H1 (cell line): Measurements from ENCODE around the gene OCSTAMP. TPM values are rescaled to one million over a fixed set of nuclear protein-coding genes. Genes with fewer than 3 reads are reported as not detected.

Source experiments
- SIN3A ChIP-seq, 2 experiments: IDR thresholded peaks in 1 of 2; conservative IDR thresholded peaks in 1 of 2; 2 replicates each; pipeline ENCODE4 v1.6.1; 2011 to 2012; ENCODE audit warnings: low read length in 2 of 2, improper control_type of control experiment in 1 of 2, low read depth in 1 of 2, mild to moderate bottlenecking in 1 of 2
- polyA plus RNA-seq, 7 experiments: library from polyadenylated mRNA; depleted of rRNA in 3 of 7; stranded (reverse) in 5 of 7; unstranded in 2 of 7; fragments of >200 nt in 5 of 7; fragments of 200-250 nt in 2 of 7; gene quantifications; 1 replicate in 5 of 7; 2 replicates in 1 of 7; 4 replicates in 1 of 7; pipeline versions ENCODE4 v1.2.1 to v1.2.3, GENCODE V29; 2011 to 2013; ENCODE audit warnings: missing spikeins in 2 of 7, mixed read lengths in 2 of 7
- total RNA-seq: library from RNA; stranded (reverse); fragmentation: NEBNext Ultra II Directional; extraction: Animal tissue kit (Norgen Biotek cat#: 25700); gene quantifications from 2 replicates; pipeline ENCODE4 v1.2.1, GENCODE V29; 2021

The OCSTAMP gene
- total and polyA plus RNA-seq, 2 of the 8 experiments (the other 6 are each of a cell fraction or from before 2014, with no cell fraction given) = 0.09 to 0.13 TPM

DNA sequence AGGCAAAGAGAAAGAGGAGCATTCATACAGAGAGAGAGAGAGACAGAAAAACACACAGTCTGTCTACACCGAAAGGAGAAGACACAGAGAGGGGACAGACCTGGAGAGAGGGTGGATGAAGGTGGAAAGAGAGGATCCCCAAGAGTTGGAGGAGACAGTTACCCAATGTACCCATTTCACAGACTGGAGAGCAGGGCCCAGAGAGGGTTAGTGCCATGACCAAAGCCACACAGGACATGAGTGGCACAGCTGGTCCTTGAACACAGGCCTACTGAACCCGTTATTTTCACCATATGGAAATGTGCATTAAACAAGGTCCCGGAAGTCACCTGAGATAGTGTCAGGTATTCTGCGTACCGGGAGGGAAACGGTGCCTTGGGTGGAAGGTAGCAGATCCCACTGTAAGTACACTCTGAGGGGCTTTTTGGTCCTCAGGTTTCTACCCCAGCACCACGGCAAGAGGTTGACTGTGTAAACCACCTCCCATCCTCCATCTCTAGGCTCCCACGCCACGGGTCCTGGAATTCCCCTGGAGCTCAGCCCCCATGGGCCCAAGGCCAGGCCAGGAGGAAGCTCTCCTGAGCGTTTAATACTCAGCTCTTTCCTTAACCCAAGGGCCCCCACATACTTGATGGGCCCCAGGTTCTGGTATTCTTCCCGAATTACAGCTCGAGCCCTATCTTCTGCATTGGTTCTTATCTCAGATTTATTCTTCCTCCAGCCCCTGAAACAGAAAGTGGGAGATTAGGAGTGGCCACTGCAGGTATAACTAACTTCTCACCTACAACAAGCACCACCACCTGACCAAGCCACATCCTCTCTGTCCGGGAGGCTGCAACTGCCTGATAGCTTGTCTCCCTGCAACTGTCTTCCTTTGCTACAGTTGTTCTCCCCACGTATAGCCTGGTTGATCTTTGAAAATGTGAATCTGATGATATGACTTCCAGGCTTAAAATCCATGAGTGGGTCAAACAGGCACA, 38.4 kb upstream of the OCSTAMP start (continued):
- TF ChIP-seq SIN3A (conservative IDR thresholded peaks at IDR 0.05 in 1 of 2, IDR thresholded peaks at IDR 0.05 in 1 of 2; ENCODE audit: low read depth in 1 of 2, low read length in 2 of 2) = no peak
